ENCODE measurements around the gene PANX3.

PANX3 gene

GRCh38 chr11:124656774-124657630, 45.8 kb downstream of the PANX3 start:
- DNase-seq (ENCODE audit: low spot score) = peak; percentile 4

GRCh38 chr11:124657904-124658303, 46.7 kb downstream of the PANX3 start:
- no peak for DNase-seq (ENCODE audit: low spot score)

GRCh38 chr11:124658501-124658900, 47.3 kb downstream of the PANX3 start:
- no peak for DNase-seq (ENCODE audit: low spot score)

GRCh38 chr11:124658986-124659385, 47.8 kb downstream of the PANX3 start:
- DNase-seq (ENCODE audit: low spot score) = no peak

GRCh38 chr11:124661553-124661952, 50.3 kb downstream of the PANX3 start:
- DNase-seq (ENCODE audit: low spot score) = no peak

GRCh38 chr11:124662106-124662505, 50.9 kb downstream of the PANX3 start:
- no peak for DNase-seq (ENCODE audit: low spot score)

GRCh38 chr11:124663861-124664260, 52.6 kb downstream of the PANX3 start:
- no peak for DNase-seq (ENCODE audit: low spot score)

- no peak for DNase-seq (ENCODE audit: low spot score)
Measured at GRCh38 chr11:124667601-124668000, 56.4 kb downstream of the PANX3 start.

GRCh38 chr11:124669193-124669592, 58.0 kb downstream of the PANX3 start:
- peak; percentile 15 for DNase-seq (ENCODE audit: low spot score)

Small RNAs within 50 kb of the gene (small RNA-seq; reads per million reads assigned to genes)
- gene RNA5SP352 = 0 reads per million in 2 experiments

Measured in SK-N-DZ (cell line).